H9 (cell line): ENCODE results near the gene GABRR2. TPM values are rescaled to one million over a fixed set of nuclear protein-coding genes. Genes with fewer than 3 reads are reported as not detected.

Experiments used
- DNase-seq: peaks from one replicate; pipeline ENCODE4 v3.0.0-alpha.2; 2017
- H2AFZ ChIP-seq: one replicate; pipeline ENCODE4 v1.6.1; 2013; ENCODE audit warnings: mild to moderate bottlenecking, low read length, control low read depth, moderate library complexity
- H2AK5ac ChIP-seq: 2 replicates; pipeline ENCODE4 v1.6.1; 2013; ENCODE audit warnings: low read length, control low read depth, mixed read lengths; ENCODE audit not compliant: insufficient read length
- H2BK120ac ChIP-seq: one replicate; pipeline ENCODE4 v1.6.1; 2013; ENCODE audit warnings: low read depth, mild to moderate bottlenecking, low read length, control low read depth, inconsistent platforms; ENCODE audit not compliant: poor library complexity, severe bottlenecking
- H2BK12ac ChIP-seq: 2 replicates; pipeline ENCODE4 v1.6.1; 2013; ENCODE audit warnings: low read length, control low read depth, mixed read lengths, low read depth; ENCODE audit not compliant: insufficient read length
- H2BK15ac ChIP-seq: 2 replicates; pipeline ENCODE4 v1.6.1; 2013; ENCODE audit warnings: low read depth, low read length, control low read depth
- H2BK20ac ChIP-seq: one replicate; pipeline ENCODE4 v1.6.1; 2013; ENCODE audit warnings: low read depth, mild to moderate bottlenecking, low read length, control low read depth, inconsistent platforms; ENCODE audit not compliant: poor library complexity, severe bottlenecking
- H2BK5ac ChIP-seq: 2 replicates; pipeline ENCODE4 v1.6.1; 2013; ENCODE audit warnings: low read length, control low read depth, mixed read lengths; ENCODE audit not compliant: insufficient read length
- H3K14ac ChIP-seq: 2 replicates; pipeline ENCODE4 v1.6.1; 2013; ENCODE audit warnings: low read length, control low read depth; ENCODE audit not compliant: insufficient read depth
- H3K18ac ChIP-seq: 2 replicates; pipeline ENCODE4 v1.6.1; 2013; ENCODE audit warnings: low read depth, mild to moderate bottlenecking, mixed read lengths, low read length, control low read depth; ENCODE audit not compliant: insufficient read length
- H3K23ac ChIP-seq: 2 replicates; pipeline ENCODE4 v1.6.1; 2013; ENCODE audit warnings: low read length, control low read depth, mixed read lengths, low read depth; ENCODE audit not compliant: insufficient read length
- H3K23me2 ChIP-seq: 2 replicates; pipeline ENCODE4 v1.6.1; 2013; ENCODE audit warnings: low read depth, mild to moderate bottlenecking, mixed read lengths, low read length, control low read depth; ENCODE audit not compliant: insufficient read length, poor library complexity, severe bottlenecking
- H3K27ac ChIP-seq: 2 replicates; pipeline ENCODE4 v1.5.1; 2013; ENCODE audit warnings: low read length, control low read depth, mixed read lengths, low read depth; ENCODE audit not compliant: insufficient read length
- H3K27me3 ChIP-seq: 2 replicates; pipeline ENCODE4 v1.6.1; 2013; ENCODE audit warnings: low read length, control low read depth, inconsistent platforms; ENCODE audit not compliant: insufficient read depth
- H3K4ac ChIP-seq: 2 replicates; pipeline ENCODE4 v1.6.1; 2013; ENCODE audit warnings: low read depth, mild to moderate bottlenecking, control low read depth, inconsistent platforms, low read length, moderate library complexity
- H3K4me1 ChIP-seq: 2 replicates; pipeline ENCODE4 v1.6.1; 2013; ENCODE audit warnings: low read length, control low read depth, inconsistent platforms; ENCODE audit not compliant: insufficient read depth
- H3K4me2 ChIP-seq: 2 replicates; pipeline ENCODE4 v1.6.1; 2013; ENCODE audit warnings: low read length, control low read depth, mixed read lengths; ENCODE audit not compliant: insufficient read length, insufficient read depth
- H3K56ac ChIP-seq: 2 replicates; pipeline ENCODE4 v1.6.1; 2013; ENCODE audit warnings: low read depth, mild to moderate bottlenecking, mixed read lengths, low read length, control low read depth; ENCODE audit not compliant: insufficient read length
- H3K79me1 ChIP-seq: 2 replicates; pipeline ENCODE4 v1.6.1; 2013; ENCODE audit warnings: low read depth, mild to moderate bottlenecking, moderate library complexity, low read length, control low read depth, inconsistent platforms; ENCODE audit not compliant: insufficient read depth, poor library complexity, severe bottlenecking
- H3K79me2 ChIP-seq: 2 replicates; pipeline ENCODE4 v1.6.1; 2013; ENCODE audit warnings: low read length, control low read depth, inconsistent platforms; ENCODE audit not compliant: insufficient read depth
- H3K9ac ChIP-seq: 2 replicates; pipeline ENCODE4 v1.6.1; 2013; ENCODE audit warnings: low read length, control low read depth, mixed read lengths; ENCODE audit not compliant: insufficient read length; ENCODE audit errors: extremely low read depth
- H3K9me3 ChIP-seq: one replicate; pipeline ENCODE4 v1.6.1; 2013; ENCODE audit warnings: low read depth, low read length, inconsistent platforms; ENCODE audit not compliant: control insufficient read depth
- H3T11ph ChIP-seq: one replicate; pipeline ENCODE4 v1.6.1; 2013; ENCODE audit warnings: mild to moderate bottlenecking, low read length, control low read depth, inconsistent platforms
- H4K20me1 ChIP-seq: one replicate; pipeline ENCODE4 v1.6.1; 2013; ENCODE audit not compliant: control insufficient read depth, insufficient read length, insufficient read depth
- H4K5ac ChIP-seq: 2 replicates; pipeline ENCODE4 v1.6.1; 2013; ENCODE audit warnings: low read depth, mild to moderate bottlenecking, mixed read lengths, low read length, control low read depth; ENCODE audit not compliant: insufficient read length
- H4K8ac ChIP-seq: replicated peaks from 2 replicates; pipeline ENCODE4 v1.6.1; 2013; ENCODE audit warnings: low read length, control low read depth, mixed read lengths, low read depth; ENCODE audit not compliant: insufficient read length
- H4K91ac ChIP-seq: 2 replicates; pipeline ENCODE4 v1.6.1; 2013; ENCODE audit warnings: low read depth, mild to moderate bottlenecking, moderate library complexity, mixed read lengths, low read length, control low read depth; ENCODE audit not compliant: insufficient read length
- H3K27ac Mint-ChIP-seq, 3 experiments: 2 replicates in 2 of 3; 3 replicates in 1 of 3; pipeline ENCODE4 v1.8.0; 2020 to 2021; ENCODE audit warnings: mixed read lengths in 3 of 3, mild to moderate bottlenecking in 1 of 3, moderate library complexity in 1 of 3
- H3K27me3 Mint-ChIP-seq: 2 replicates; pipeline ENCODE4 v1.8.0; 2021; ENCODE audit warnings: low read depth, mild to moderate bottlenecking, moderate library complexity, mixed read lengths
- H3K36me3 Mint-ChIP-seq, 3 experiments: 2 replicates in 2 of 3; 3 replicates in 1 of 3; pipeline ENCODE4 v1.8.0; 2020 to 2021; ENCODE audit warnings: low read depth in 3 of 3, mixed read lengths in 3 of 3; ENCODE audit not compliant: insufficient read depth in 1 of 3
- H3K4me1 Mint-ChIP-seq, 2 experiments: 2 replicates each; pipeline ENCODE4 v1.8.0; 2020; ENCODE audit warnings: mixed read lengths in 2 of 2
- H3K4me3 Mint-ChIP-seq, 2 experiments: 2 replicates in 1 of 2; 3 replicates in 1 of 2; pipeline ENCODE4 v1.8.0; 2020 to 2021; ENCODE audit warnings: mild to moderate bottlenecking in 2 of 2, mixed read lengths in 2 of 2, moderate library complexity in 1 of 2
- H3K9me3 Mint-ChIP-seq, 2 experiments: 2 replicates in 1 of 2; 3 replicates in 1 of 2; pipeline ENCODE4 v1.8.0; 2020; ENCODE audit warnings: mild to moderate bottlenecking in 2 of 2, mixed read lengths in 2 of 2, moderate library complexity in 1 of 2
- CTCF ChIP-seq: fragments of 200-600 bp; sonication (generic); conservative IDR thresholded peaks from 3 replicates; pipeline ENCODE4 v1.8.0; 2021; ENCODE audit warnings: antibody characterized with exemption, mild to moderate bottlenecking
- WGBS: extraction: QIAGEN DNeasy Blood & Tissue Kit; methylation state at CpG from one replicate; pipeline ENCODE4 v1.1.7; 2013; ENCODE audit warnings: missing lambda C conversion rate, low lambda C conversion rate, mixed read lengths; ENCODE audit not compliant: insufficient read length; ENCODE audit errors: extremely low coverage; 5-methylcytosine and 5-hydroxymethylcytosine counted together
- total RNA-seq: library from RNA; stranded (reverse); gene quantifications from 2 replicates; pipeline ENCODE4 v1.2.1, GENCODE V29; 2021

GABRR2 gene
- total RNA-seq, 1 experiment from 2014 or later = not detected

GRCh38 chr6:89348372-89348771 is 33.3 kb upstream of the GABRR2 start:
- no peak overlapping the region for H3K23ac ChIP-seq
- no peak for DNase-seq
- TF ChIP-seq CTCF = no peak
- H3K56ac ChIP-seq = no peak overlapping the region
- no peak overlapping the region for H2AK5ac ChIP-seq
- no peaks in the 10 kb centered on the region; the same call in 1 of the 2 replicates for H3K79me2 ChIP-seq
- no peaks in the 10 kb centered on the region for H3K79me1 ChIP-seq
- no peak overlapping the region for H3T11ph ChIP-seq
- H2BK20ac ChIP-seq = no peak overlapping the region
- no peak overlapping the region for H2AFZ ChIP-seq
- no peaks in the 10 kb centered on the region for H4K20me1 ChIP-seq
- no peak overlapping the region for H3K27ac ChIP-seq
- no peak overlapping the region for H2BK120ac ChIP-seq
- H3K4me1 ChIP-seq = no peaks in the 10 kb centered on the region
- peaks cover 0 to 3% (median 0%) of the 10 kb centered on the region in 3 experiments; a peak in 1 of 7 replicates for H3K36me3 Mint-ChIP-seq
- H4K5ac ChIP-seq = no peak overlapping the region
- H3K4me3 Mint-ChIP-seq = no peak overlapping the region
- no peak overlapping the region for H2BK12ac ChIP-seq
- no peaks in the 10 kb centered on the region for H3K9me3 Mint-ChIP-seq
- peaks cover 7% of the 10 kb centered on the region for H3K27me3 Mint-ChIP-seq
- WGBS = no CpG with 5 or more reads among the region's 1 CpG
- no peak overlapping the region for H3K14ac ChIP-seq
- no peaks in the 10 kb centered on the region for H3K9me3 ChIP-seq
- H2BK5ac ChIP-seq = no peak overlapping the region
- H3K27me3 ChIP-seq = no peaks in the 10 kb centered on the region
- H2BK15ac ChIP-seq = no peak overlapping the region
- peaks cover 21 to 31% of the 10 kb centered on the region in 2 experiments for H3K4me1 Mint-ChIP-seq
- no peak overlapping the region for H3K4me2 ChIP-seq
- no peak overlapping the region for H3K4ac ChIP-seq
- no peak overlapping the region for H3K9ac ChIP-seq
- peaks cover 8% of the 10 kb centered on the region for H3K23me2 ChIP-seq
- H3K18ac ChIP-seq = no peak overlapping the region
- H4K91ac ChIP-seq = no peak overlapping the region
- no peak overlapping the region for H3K27ac Mint-ChIP-seq
- no peak overlapping the region for H4K8ac ChIP-seq
